Neural cell (in vitro differentiated cells): Measurements from ENCODE around the gene MTMR3. TPM values are rescaled to one million over a fixed set of nuclear protein-coding genes. Genes with fewer than 3 reads are reported as not detected.

Experiments
- H2AFZ ChIP-seq: fragments of 200-600, 300-800 bp; sonication (generic), shearing (Covaris generic); 2 replicates; pipeline ENCODE4 v1.6.0; 2014; ENCODE audit warnings: low read depth, mild to moderate bottlenecking, antibody characterized with exemption, low read length, moderate library complexity
- H3F3A ChIP-seq: fragments of 200-600 bp; shearing (Covaris generic); 2 replicates; pipeline ENCODE4 v1.6.1; 2016; ENCODE audit warnings: mild to moderate bottlenecking, moderate library complexity, mixed read lengths, antibody characterized with exemption, low read length; ENCODE audit not compliant: insufficient read depth, poor library complexity, severe bottlenecking
- H3K27ac ChIP-seq: fragments of 200-600, 300-800 bp; sonication (generic), shearing (Covaris generic); 2 replicates; pipeline ENCODE4 v1.5.1; 2014; ENCODE audit warnings: mild to moderate bottlenecking, low read length, moderate library complexity
- H3K27me3 ChIP-seq: fragments of 300-800, 200-600 bp; sonication (generic), shearing (Covaris generic); 2 replicates; pipeline ENCODE4 v1.6.0; 2014; ENCODE audit warnings: mild to moderate bottlenecking, low read depth, low read length, moderate library complexity; ENCODE audit not compliant: insufficient read depth
- H3K36me3 ChIP-seq: fragments of 300-800, 200-600 bp; sonication (generic), shearing (Covaris generic); 2 replicates; pipeline ENCODE4 v1.5.1; 2014; ENCODE audit warnings: mild to moderate bottlenecking, antibody characterized with exemption, low read length, moderate library complexity; ENCODE audit not compliant: insufficient read depth
- H3K4me2 ChIP-seq: fragments of 300-800, 200-600 bp; sonication (generic), shearing (Covaris generic); 2 replicates; pipeline ENCODE4 v1.6.0; 2014; ENCODE audit warnings: mild to moderate bottlenecking, low read length
- H3K4me3 ChIP-seq: fragments of 300-800, 200-600 bp; sonication (generic), shearing (Covaris generic); 2 replicates; pipeline ENCODE4 v1.5.1; 2014; ENCODE audit warnings: mild to moderate bottlenecking, low read length, moderate library complexity
- H3K79me2 ChIP-seq: fragments of 200-600 bp; shearing (Covaris generic); replicated peaks from 2 replicates; pipeline ENCODE4 v1.6.0; 2014; ENCODE audit warnings: mild to moderate bottlenecking, low read length, moderate library complexity; ENCODE audit not compliant: insufficient read depth
- H3K9ac ChIP-seq: fragments of 300-800, 200-600 bp; sonication (generic), shearing (Covaris generic); 2 replicates; pipeline ENCODE4 v1.6.1; 2016; ENCODE audit warnings: mild to moderate bottlenecking, low read length, mixed read lengths
- H3K9me2 ChIP-seq: fragments of 200-600 bp; shearing (Covaris generic); 2 replicates; pipeline ENCODE4 v1.6.1; 2016; ENCODE audit warnings: mild to moderate bottlenecking, low read length, mixed read lengths; ENCODE audit not compliant: insufficient read depth
- H3K9me3 ChIP-seq: fragments of 200-600, 300-800 bp; sonication (generic), shearing (Covaris generic); 2 replicates; pipeline ENCODE4 v1.6.1; 2016; ENCODE audit warnings: mild to moderate bottlenecking, mixed run types, low read length, moderate library complexity, mixed read lengths
- H4K20me1 ChIP-seq: fragments of 200-600 bp; shearing (Covaris generic); 2 replicates; pipeline ENCODE4 v1.6.1; 2016; ENCODE audit warnings: mild to moderate bottlenecking, mixed run types; ENCODE audit not compliant: insufficient read depth
- CTCF ChIP-seq: fragments of 450-650 bp; IDR thresholded peaks from 2 replicates; pipeline ENCODE4 v1.5.1; 2014; ENCODE audit warnings: antibody characterized with exemption, mild to moderate bottlenecking, moderate library complexity; ENCODE audit not compliant: poor library complexity, severe bottlenecking
- EP300 ChIP-seq: fragments of 450-650 bp; conservative IDR thresholded peaks from 2 replicates; pipeline ENCODE4 v1.6.1; 2014; ENCODE audit warnings: antibody characterized with exemption, mild to moderate bottlenecking, moderate library complexity; ENCODE audit not compliant: poor library complexity, severe bottlenecking
- EZH2 ChIP-seq: fragments of 200-600, 300-800 bp; shearing (Covaris generic), sonication (generic); IDR thresholded peaks from 2 replicates; pipeline ENCODE4 v1.6.1; 2014; ENCODE audit warnings: antibody characterized with exemption, low read length, borderline replicate concordance, mild to moderate bottlenecking; ENCODE audit not compliant: insufficient read depth, poor library complexity, severe bottlenecking
- MXI1 ChIP-seq: fragments of 450-650 bp; conservative IDR thresholded peaks from 2 replicates; pipeline ENCODE4 v1.6.1; 2014; ENCODE audit warnings: antibody characterized with exemption, mild to moderate bottlenecking; ENCODE audit not compliant: poor library complexity, severe bottlenecking
- POLR2AphosphoS5 ChIP-seq: IDR thresholded peaks from 2 replicates; pipeline ENCODE4 v1.6.1; 2012
- RAD21 ChIP-seq: fragments of 450-650 bp; conservative IDR thresholded peaks from 2 replicates; pipeline ENCODE4 v1.6.1; 2014; ENCODE audit warnings: antibody characterized with exemption, mild to moderate bottlenecking, moderate library complexity
- REST ChIP-seq: IDR thresholded peaks from 2 replicates; pipeline ENCODE4 v1.6.1; 2012; ENCODE audit warnings: borderline replicate concordance
- SMC3 ChIP-seq: fragments of 450-650 bp; conservative IDR thresholded peaks from 2 replicates; pipeline ENCODE4 v1.6.1; 2014; ENCODE audit warnings: antibody characterized with exemption, mild to moderate bottlenecking, moderate library complexity; ENCODE audit not compliant: poor library complexity
- TAF1 ChIP-seq: IDR thresholded peaks from 2 replicates; pipeline ENCODE4 v1.6.1; 2012; ENCODE audit warnings: low read depth
- polyA plus RNA-seq: library from polyadenylated mRNA; depleted of rRNA; stranded (reverse); fragments of >200 nt; gene quantifications from 2 replicates; pipeline ENCODE4 v1.2.3, GENCODE V29; 2014

MTMR3 gene
- polyA plus RNA-seq, 1 donor from 2014 or later, result 46.7 TPM

- no peak for TF ChIP-seq RAD21
- TF ChIP-seq TAF1, result no peak
- no peak for TF ChIP-seq MXI1
- no peak for TF ChIP-seq CTCF
- TF ChIP-seq SMC3, result no peak
- no peak for TF ChIP-seq EZH2
- TF ChIP-seq EP300, result no peak
- TF ChIP-seq POLR2AphosphoS5, result no peak
- TF ChIP-seq REST, result no peak
- Histone ChIP-seq H3K9ac (no peak overlapping the region), H3K27ac (no peak overlapping the region), H2AFZ (no peak overlapping the region), H3K4me2 (no peak overlapping the region), H3K9me2 (no peaks in the 10 kb centered on the region), H3K79me2 (no peaks in the 10 kb centered on the region), H3K27me3 (no peaks in the 10 kb centered on the region), H3K36me3 (no peaks in the 10 kb centered on the region), H3K4me3 (no peak overlapping the region), H4K20me1 (no peaks in the 10 kb centered on the region), H3F3A (no peaks in the 10 kb centered on the region), H3K9me3 (peaks cover 3% of the 10 kb centered on the region)
Measured at GRCh38 chr22:30044881-30045493, 162.0 kb downstream of the MTMR3 start.

- H3K4me3 ChIP-seq, result no peak overlapping the region
- no peaks in the 10 kb centered on the region for H3F3A ChIP-seq
- peaks cover 3% of the 10 kb centered on the region for H3K9me3 ChIP-seq
- TF ChIP-seq RAD21 (no peak), EP300 (no peak), EZH2 (no peak), POLR2AphosphoS5 (no peak), TAF1 (no peak), SMC3 (no peak), REST (no peak), MXI1 (no peak), CTCF (no peak)
- no peak overlapping the region for H3K9ac ChIP-seq
- H3K4me2 ChIP-seq, result no peak overlapping the region
- H3K79me2 ChIP-seq, result no peaks in the 10 kb centered on the region
- no peaks in the 10 kb centered on the region for H3K27me3 ChIP-seq
- H2AFZ ChIP-seq, result no peak overlapping the region
- no peaks in the 10 kb centered on the region for H3K36me3 ChIP-seq
- H3K27ac ChIP-seq, result no peak overlapping the region
- H3K9me2 ChIP-seq, result no peaks in the 10 kb centered on the region
- no peaks in the 10 kb centered on the region for H4K20me1 ChIP-seq
Measured at GRCh38 chr22:30045494-30045887, 162.5 kb downstream of the MTMR3 start.
